Measurements from ENCODE around the gene GRK1.

GRCh38 chr13:113732961-113733950 is 66.2 kb downstream of the GRK1 start:
- TF ChIP-seq, protein P1, sequence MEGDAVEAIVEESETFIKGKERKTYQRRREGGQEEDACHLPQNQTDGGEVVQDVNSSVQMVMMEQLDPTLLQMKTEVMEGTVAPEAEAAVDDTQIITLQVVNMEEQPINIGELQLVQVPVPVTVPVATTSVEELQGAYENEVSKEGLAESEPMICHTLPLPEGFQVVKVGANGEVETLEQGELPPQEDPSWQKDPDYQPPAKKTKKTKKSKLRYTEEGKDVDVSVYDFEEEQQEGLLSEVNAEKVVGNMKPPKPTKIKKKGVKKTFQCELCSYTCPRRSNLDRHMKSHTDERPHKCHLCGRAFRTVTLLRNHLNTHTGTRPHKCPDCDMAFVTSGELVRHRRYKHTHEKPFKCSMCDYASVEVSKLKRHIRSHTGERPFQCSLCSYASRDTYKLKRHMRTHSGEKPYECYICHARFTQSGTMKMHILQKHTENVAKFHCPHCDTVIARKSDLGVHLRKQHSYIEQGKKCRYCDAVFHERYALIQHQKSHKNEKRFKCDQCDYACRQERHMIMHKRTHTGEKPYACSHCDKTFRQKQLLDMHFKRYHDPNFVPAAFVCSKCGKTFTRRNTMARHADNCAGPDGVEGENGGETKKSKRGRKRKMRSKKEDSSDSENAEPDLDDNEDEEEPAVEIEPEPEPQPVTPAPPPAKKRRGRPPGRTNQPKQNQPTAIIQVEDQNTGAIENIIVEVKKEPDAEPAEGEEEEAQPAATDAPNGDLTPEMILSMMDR (IDR thresholded peaks at IDR 0.05; ENCODE audit: low read depth, low read length) = no peak
- TF ChIP-seq POLR2A (IDR thresholded peaks at IDR 0.05; ENCODE audit: extremely low read depth, insufficient read length) = no peak

Measured in NB4 (cell line).